Fibroblast of lung (primary cell): ENCODE results near the gene ALDH1L2. TPM values are rescaled to one million over a fixed set of nuclear protein-coding genes. Genes with fewer than 3 reads are reported as not detected.

Experiments
- DNase-seq, 2 donors: peaks; one replicate each; pipeline versions ENCODE4 v3.0.0 to v3.0.0-alpha.2; 2010; ENCODE audit warnings: low read depth in 2 of 2
- H2AFZ ChIP-seq: 2 replicates; pipeline ENCODE4 v1.5.1; 2012; ENCODE audit warnings: low read length, control low read depth, inconsistent platforms
- H3K27ac ChIP-seq: 2 replicates; pipeline ENCODE4 v1.5.1; 2011; ENCODE audit warnings: low read length, control low read depth; ENCODE audit not compliant: insufficient read depth
- H3K27me3 ChIP-seq: 2 replicates; pipeline ENCODE4 v1.5.1; 2011; ENCODE audit warnings: mild to moderate bottlenecking, low read length; ENCODE audit not compliant: control insufficient read depth, insufficient read depth
- H3K36me3 ChIP-seq: 2 replicates; pipeline ENCODE4 v1.5.1; 2011; ENCODE audit warnings: low read length; ENCODE audit not compliant: control insufficient read depth, insufficient read depth
- H3K4me1 ChIP-seq: 2 replicates; pipeline ENCODE4 v1.5.1; 2011; ENCODE audit warnings: low read length; ENCODE audit not compliant: control insufficient read depth, insufficient read depth; ENCODE audit errors: extremely low read depth
- H3K4me2 ChIP-seq: 2 replicates; pipeline ENCODE4 v1.5.1; 2011; ENCODE audit warnings: low read length, control low read depth; ENCODE audit not compliant: insufficient read depth; ENCODE audit errors: extremely low read depth
- H3K4me3 ChIP-seq, 4 experiments: fragments of 200-600 bp in 1 of 4; sonication (generic) in 1 of 4; replicated peaks in 1 of 4; 2 replicates each; pipeline ENCODE4 v1.5.1; 2011 to 2016; ENCODE audit warnings: low read length in 4 of 4, low read depth in 3 of 4, mild to moderate bottlenecking in 3 of 4, control low read depth in 2 of 4, inconsistent platforms in 1 of 4, mixed read lengths in 1 of 4; ENCODE audit not compliant: insufficient read depth in 1 of 4; ENCODE audit errors: control extremely low read depth in 1 of 4
- H3K79me2 ChIP-seq: 2 replicates; pipeline ENCODE4 v1.5.1; 2012; ENCODE audit warnings: mild to moderate bottlenecking, low read length, inconsistent platforms; ENCODE audit not compliant: control insufficient read depth, insufficient read depth
- H3K9ac ChIP-seq: 2 replicates; pipeline ENCODE4 v1.5.1; 2011; ENCODE audit warnings: mild to moderate bottlenecking, low read length, control low read depth; ENCODE audit not compliant: insufficient read depth
- H3K9me3 ChIP-seq: 2 replicates; pipeline ENCODE4 v1.5.1; 2012; ENCODE audit warnings: low read depth, low read length; ENCODE audit not compliant: control insufficient read depth, insufficient read depth
- H4K20me1 ChIP-seq: 2 replicates; pipeline ENCODE4 v1.5.1; 2011; ENCODE audit warnings: low read length; ENCODE audit not compliant: control insufficient read depth, insufficient read depth; ENCODE audit errors: extremely low read depth
- CTCF ChIP-seq, 2 donors: IDR thresholded peaks in 1 of 2; conservative IDR thresholded peaks in 1 of 2; 1 replicate in 1 of 2; 2 replicates in 1 of 2; pipeline ENCODE4 v1.5.1; 2011 to 2012; ENCODE audit warnings: low read length in 2 of 2, control low read depth in 1 of 2, inconsistent platforms in 1 of 2, low read depth in 1 of 2, mild to moderate bottlenecking in 1 of 2
- EZH2 ChIP-seq: IDR thresholded peaks from 2 replicates; pipeline ENCODE4 v1.5.1; 2012; ENCODE audit warnings: low read length, control low read depth, mild to moderate bottlenecking; ENCODE audit errors: missing control alignments
- polyA plus RNA-seq, 2 donors: library from polyadenylated mRNA; depleted of rRNA in 1 of 2; stranded (reverse) in 1 of 2; unstranded in 1 of 2; fragments of >200 nt; gene quantifications; 2 replicates each; pipeline ENCODE4 v1.2.1, GENCODE V29; 2011 to 2012; ENCODE audit warnings: missing spikeins in 1 of 2
- total RNA-seq: library from RNA; depleted of rRNA; stranded (reverse); fragments of >200 nt; gene quantifications from 2 replicates; pipeline ENCODE4 v1.2.1, GENCODE V29; 2014

Gene ALDH1L2
- total and polyA plus RNA-seq, 2 donors (not counting 1 experiment from before 2014, with no cell fraction given), result 59.1 to 88.2 TPM

DNA sequence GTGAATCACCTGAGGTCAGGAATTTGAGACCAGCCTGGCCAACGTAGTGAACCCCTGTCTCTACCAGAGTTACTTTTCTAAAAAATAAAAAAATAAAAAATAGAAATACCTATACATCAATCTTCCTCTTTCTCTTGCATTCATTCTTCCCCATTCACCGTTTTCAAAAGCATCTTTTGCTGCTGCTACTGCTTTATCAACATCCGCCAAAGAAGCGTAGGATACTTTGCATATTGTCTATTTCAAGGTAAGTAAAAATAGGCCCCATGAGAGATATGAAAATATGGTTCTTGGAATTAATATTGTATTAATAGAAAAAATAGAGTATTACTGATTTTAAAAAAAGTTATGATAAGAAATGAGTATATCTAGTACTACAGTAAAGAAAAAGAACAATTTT lies 32.3 kb downstream of the ALDH1L2 start:
- no peaks in the 10 kb centered on the region for H3K27me3 ChIP-seq
- no peak overlapping the region for H3K27ac ChIP-seq
- TF ChIP-seq CTCF (conservative IDR thresholded peaks at IDR 0.05 in 1 of 2, IDR thresholded peaks at IDR 0.05 in 1 of 2; ENCODE audit: low read depth in 1 of 2, low read length in 2 of 2) (no peak), EZH2 (no peak)
- H3K4me1 ChIP-seq, result no peaks in the 10 kb centered on the region
- no peaks in the 10 kb centered on the region for H3K9me3 ChIP-seq
- H3K36me3 ChIP-seq, result peaks cover 3% of the 10 kb centered on the region
- no peak overlapping the region for H3K4me2 ChIP-seq
- no peak overlapping the region for H3K9ac ChIP-seq
- no peaks in the 10 kb centered on the region for H4K20me1 ChIP-seq
- no peaks in the 10 kb centered on the region for H3K79me2 ChIP-seq
- no peak for DNase-seq
- no peak overlapping the region for H2AFZ ChIP-seq
- no peak overlapping the region for H3K4me3 ChIP-seq

GRCh38 chr12:105048315-105048714 lies 35.9 kb downstream of the ALDH1L2 start:
- H3K27me3 ChIP-seq, result no peaks in the 10 kb centered on the region
- no peaks in the 10 kb centered on the region for H3K79me2 ChIP-seq
- no peak overlapping the region for H3K27ac ChIP-seq
- TF ChIP-seq CTCF (conservative IDR thresholded peaks at IDR 0.05 in 1 of 2, IDR thresholded peaks at IDR 0.05 in 1 of 2; ENCODE audit: low read depth in 1 of 2, low read length in 2 of 2) (no peak), EZH2 (no peak)
- peaks cover 7% of the 10 kb centered on the region for H3K36me3 ChIP-seq
- H3K4me1 ChIP-seq, result no peaks in the 10 kb centered on the region
- H3K4me3 ChIP-seq, result no peak overlapping the region
- no peaks in the 10 kb centered on the region for H3K9me3 ChIP-seq
- no peaks in the 10 kb centered on the region for H4K20me1 ChIP-seq
- no peak for DNase-seq
- H2AFZ ChIP-seq, result no peak overlapping the region
- H3K4me2 ChIP-seq, result no peak overlapping the region
- no peak overlapping the region for H3K9ac ChIP-seq

DNA sequence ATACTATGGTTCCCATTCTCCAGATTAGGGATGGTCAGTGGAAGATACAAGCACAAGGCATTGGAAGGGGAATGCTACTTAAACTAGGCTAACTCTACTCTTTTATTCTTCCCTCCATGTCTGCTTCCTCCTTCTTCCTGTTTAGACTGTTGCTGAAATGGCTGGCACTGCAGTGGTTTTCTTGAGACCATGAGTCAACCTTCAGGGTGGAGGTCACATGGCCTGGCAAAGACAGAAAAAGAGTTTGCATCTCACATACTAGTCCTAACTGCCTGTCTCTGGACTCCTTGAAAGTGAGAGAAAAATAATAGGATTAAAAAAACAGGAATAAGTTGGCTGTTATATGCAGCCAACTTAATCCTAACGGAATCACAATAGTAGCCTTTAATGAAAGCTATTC lies 37.0 kb downstream of the ALDH1L2 start:
- no peaks in the 10 kb centered on the region for H3K27me3 ChIP-seq
- no peaks in the 10 kb centered on the region for H3K9me3 ChIP-seq
- H3K27ac ChIP-seq, result no peak overlapping the region
- H4K20me1 ChIP-seq, result no peaks in the 10 kb centered on the region
- H3K79me2 ChIP-seq, result no peaks in the 10 kb centered on the region
- DNase-seq, result no peak
- no peak overlapping the region for H3K4me3 ChIP-seq
- no peak for TF ChIP-seq EZH2
- no peak for TF ChIP-seq CTCF (conservative IDR thresholded peaks at IDR 0.05 in 1 of 2, IDR thresholded peaks at IDR 0.05 in 1 of 2; ENCODE audit: low read depth in 1 of 2, low read length in 2 of 2)
- no peaks in the 10 kb centered on the region for H3K4me1 ChIP-seq
- H3K9ac ChIP-seq, result no peak overlapping the region
- no peak overlapping the region for H2AFZ ChIP-seq
- peaks cover 7% of the 10 kb centered on the region for H3K36me3 ChIP-seq
- no peak overlapping the region for H3K4me2 ChIP-seq
